ENCODE measurements around the gene LYPD4.

The LYPD4 gene

DNA sequence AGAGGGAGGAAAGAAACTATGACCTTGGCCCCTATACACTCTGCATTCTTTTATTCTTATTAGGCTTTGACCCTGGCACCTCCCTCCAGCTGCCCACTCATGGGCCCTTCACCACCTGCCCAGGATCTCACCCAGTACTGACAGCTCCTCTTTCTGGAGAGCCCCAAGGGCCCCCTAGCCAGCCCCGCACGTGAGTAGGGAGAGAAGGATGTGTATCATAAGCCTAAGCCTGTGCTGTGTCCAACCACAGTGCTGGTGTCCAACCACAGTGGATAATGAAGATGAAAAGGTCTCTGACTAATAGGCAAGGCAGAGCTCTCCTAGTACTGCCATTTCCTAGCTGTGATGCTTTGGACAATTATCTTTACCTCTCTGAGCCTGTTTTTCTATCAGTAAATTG is 4.6 kb upstream of the LYPD4 start:
- DNase-seq = no peak

DNA sequence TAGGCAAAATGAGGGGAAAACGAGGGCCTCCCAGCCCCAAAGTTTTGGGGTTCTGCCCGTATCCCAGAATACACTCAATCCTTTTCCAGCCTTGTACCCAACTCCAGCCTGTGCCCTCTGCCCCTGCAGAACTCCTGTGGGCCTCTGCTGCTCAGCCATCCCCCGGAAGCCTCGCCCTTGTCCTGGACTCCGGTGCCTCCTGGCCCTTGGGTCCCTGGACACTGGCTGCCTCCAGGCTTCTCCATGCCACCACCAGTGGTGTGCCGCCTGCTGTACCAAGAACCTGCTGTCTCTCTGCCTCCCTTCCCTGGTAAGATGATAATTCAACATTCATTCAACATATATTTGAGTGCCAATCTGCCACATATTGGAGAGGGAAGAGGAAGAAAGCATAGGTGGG is 4.2 kb upstream of the LYPD4 start:
- no peak for DNase-seq

GRCh38 chr19:41847351-41848105 is 3.0 kb upstream of the LYPD4 start:
- DNase-seq = no peak

DNA sequence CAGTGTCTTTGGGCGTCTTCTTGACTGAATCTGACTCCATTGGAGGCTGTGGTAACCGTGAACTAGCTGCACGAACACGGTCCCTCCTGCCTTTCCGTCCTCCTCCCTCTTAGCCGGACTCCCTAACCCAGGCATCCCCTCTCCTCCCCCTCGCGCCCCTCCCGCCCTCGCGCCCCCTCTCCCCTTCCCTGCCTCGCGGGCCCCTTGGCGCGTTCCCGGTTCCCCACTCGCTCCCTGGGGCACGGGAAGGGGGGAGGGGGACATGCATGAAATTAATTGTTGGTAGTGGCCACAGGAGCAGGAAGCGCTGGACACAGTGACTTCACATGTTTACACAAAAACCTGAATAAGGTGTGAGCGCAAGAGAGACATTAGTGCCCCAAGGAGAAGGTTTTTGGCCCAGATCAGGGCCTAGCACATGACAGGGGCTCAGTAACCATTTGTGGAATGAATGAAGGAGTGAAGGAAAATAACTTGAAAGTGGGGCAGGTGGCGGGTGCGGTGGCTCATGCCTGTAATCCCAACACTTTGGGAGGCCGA is 638 bp upstream of the LYPD4 start:
- no peak for DNase-seq

GRCh38 chr19:41845001-41845050 is 343 bp upstream of the LYPD4 start, which contains the start of gene DMRTC2:
DMRTC2 (plus strand) TSS chr19:41845042; CDS start chr19:41847429, 2,387 bp downstream.
- DNase-seq = no peak

DNA sequence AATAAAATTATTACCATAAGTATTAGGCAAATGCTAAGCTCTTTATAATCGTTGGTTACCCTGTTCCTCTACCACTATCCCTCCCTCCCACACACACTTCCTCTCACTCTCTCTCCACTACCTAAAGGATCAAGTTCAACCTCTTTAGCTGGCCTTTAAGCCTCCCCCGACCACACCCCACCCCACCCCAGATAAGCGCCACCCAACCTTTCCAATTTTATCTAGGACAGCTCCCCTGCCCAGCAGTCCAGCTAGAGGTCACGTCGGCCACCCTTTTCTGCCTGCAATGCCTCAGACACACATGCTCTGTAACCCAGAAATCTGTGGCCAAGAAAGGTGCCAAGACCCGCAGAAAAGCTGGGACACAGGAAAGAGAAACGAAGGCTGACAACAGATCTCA is 1.1 kb downstream of the LYPD4 start:
- DNase-seq = no peak

GRCh38 chr19:41839211-41839610 is 5.3 kb downstream of the LYPD4 start:
- DNase-seq = no peak

DNA sequence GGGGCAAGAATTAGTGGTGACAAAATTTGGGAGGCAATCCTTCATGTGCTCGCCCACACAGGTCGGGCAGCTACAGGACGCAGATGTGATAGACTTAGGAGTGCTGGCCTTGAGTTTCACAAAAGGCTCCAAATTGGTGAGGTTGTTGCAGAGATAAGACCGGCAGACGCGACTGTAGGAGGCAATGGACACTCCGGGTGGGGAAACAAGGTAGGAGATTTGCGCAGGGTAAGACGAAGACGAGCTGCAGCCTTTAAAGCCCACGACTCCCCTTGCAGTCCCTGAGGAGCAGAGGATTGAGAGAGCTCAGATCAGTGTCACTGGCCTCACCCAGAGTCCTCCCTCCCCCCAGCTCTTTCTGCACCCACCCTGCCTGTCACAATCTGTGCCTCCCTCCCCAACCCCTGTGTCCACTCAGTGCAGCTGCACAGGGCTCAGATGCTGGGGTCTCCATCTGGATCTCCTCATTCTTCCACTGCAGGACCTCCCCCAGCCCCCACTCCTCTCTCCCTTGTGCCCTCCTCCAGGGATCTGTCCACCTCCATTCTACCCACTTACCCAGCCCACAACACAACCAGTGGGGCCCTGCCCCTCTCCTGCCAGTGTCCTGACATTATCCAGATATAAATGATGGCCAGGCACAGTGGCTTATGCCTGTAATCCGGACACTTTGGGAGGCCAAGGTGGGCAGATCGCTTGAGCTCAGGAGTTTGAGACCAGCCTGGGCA is 6.3 kb downstream of the LYPD4 start:
- DNase-seq = no peak

DNA sequence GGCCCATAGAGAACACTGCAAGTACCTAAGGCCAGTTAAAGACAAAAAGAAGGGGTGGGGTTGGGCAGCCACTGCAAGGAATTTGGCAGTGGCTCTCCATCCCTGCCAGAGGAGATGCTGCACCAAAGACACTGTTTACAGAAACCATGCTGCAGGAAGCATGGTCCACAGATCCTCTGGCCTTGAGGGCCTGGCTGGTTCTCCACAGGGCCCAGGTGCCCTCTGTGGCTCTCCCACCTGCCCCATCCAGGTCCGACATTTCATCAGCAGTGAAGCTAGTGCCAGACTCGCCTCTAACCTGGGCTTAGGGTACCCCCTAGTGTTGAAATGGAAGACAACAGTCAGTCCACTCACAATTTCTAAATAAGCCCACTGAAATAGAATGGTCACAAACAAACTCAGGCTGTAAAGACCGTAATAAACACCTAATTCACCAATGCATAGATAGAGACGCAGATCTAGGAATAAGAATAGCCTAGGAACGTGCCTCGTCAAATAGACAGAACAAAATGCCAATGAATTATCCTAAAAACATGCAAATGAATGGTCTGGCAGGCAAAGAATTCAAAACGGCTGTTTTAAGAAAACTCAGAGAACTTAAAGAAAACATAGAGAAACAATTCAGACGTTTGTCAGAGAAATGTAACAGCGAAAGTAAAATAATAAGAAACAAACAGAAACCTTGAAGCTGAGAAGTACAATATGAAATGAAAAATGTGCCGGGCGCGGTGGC is 23.3 kb downstream of the LYPD4 start:
- DNase-seq = peak; percentile 46

DNA sequence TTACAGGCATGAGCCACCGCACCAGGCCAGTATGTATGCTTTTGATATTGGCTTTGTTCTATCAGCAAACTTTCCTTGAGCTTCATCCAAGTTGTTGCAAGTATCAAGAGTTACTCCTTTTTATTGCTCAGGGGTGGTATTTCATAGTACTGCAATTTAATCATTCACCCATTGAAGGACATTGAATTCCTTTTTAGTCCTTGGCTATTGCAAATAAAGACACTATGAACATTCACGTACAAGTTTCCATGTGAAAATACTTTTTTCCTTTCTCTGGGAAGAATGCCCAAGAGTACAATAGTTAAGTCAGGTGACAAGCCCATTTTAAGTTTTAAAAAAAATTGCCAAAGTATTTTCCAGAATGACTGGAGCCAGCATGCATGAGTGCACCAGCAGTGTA is 27.7 kb downstream of the LYPD4 start:
- no peak for DNase-seq

GRCh38 chr19:41815301-41815700 is 29.2 kb downstream of the LYPD4 start:
- DNase-seq = no peak

- DNase-seq = no peak
Observed at GRCh38 chr19:41813911-41814310, 30.6 kb downstream of the LYPD4 start.

DNA sequence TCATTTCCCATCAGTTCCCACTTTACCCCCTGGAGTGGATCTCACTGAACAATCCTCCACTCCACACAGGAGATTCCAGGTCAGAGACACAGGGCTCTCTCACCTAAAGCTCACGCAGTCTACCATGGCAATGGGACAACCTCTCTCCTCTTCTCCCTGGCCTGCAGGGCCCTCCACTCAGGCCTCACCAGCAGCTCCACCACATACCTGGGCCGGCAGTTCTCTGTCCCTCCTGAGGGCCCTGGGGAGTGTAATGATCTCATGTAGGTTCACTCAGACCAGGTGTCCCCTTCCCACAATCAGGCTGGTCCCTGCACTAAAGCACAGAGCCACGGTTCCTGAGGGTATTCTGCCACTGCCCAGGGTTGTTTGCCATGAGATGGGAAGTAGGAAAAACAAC is 32.5 kb downstream of the LYPD4 start:
- DNase-seq = no peak

- no peak for DNase-seq
Observed at GRCh38 chr19:41811036-41811435, 33.4 kb downstream of the LYPD4 start.

DNA sequence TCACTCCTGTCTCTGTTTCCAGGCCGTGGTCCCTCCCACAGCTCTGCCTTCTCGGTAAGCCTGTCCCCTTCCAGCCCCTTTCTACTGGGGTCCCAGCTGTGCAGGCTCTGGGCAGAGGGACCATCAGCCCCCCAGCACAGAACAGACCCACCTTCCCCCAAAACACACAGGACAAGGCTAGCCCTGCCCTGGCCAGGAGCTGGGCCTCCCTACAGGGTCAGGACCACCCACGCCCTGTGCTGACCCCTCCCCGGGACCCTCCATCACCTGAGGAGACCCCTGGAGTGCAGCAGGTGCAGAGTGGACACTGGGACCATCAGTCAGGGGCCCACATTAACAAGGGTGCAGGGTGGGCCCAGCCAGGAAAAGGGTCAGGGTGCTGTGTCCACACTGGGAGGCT is 34.2 kb downstream of the LYPD4 start:
- no peak for DNase-seq

- no peak for DNase-seq
Observed at GRCh38 chr19:41808663-41809566, 35.6 kb downstream of the LYPD4 start.

- no peak for DNase-seq
Observed at GRCh38 chr19:41807176-41807575, 37.3 kb downstream of the LYPD4 start.

- DNase-seq = no peak
Observed at GRCh38 chr19:41804336-41804735, 40.1 kb downstream of the LYPD4 start.

- DNase-seq = no peak
Observed at GRCh38 chr19:41802770-41803169, 41.7 kb downstream of the LYPD4 start.

GRCh38 chr19:41801792-41802211 is 42.7 kb downstream of the LYPD4 start:
- no peak for DNase-seq

GRCh38 chr19:41801031-41801430 is 43.5 kb downstream of the LYPD4 start:
- no peak for DNase-seq

GRCh38 chr19:41799444-41800000 is 45.0 kb downstream of the LYPD4 start:
- no peak for DNase-seq

GRCh38 chr19:41796901-41797300 is 47.6 kb downstream of the LYPD4 start:
- DNase-seq = no peak
